NCI-H748 (cell line): ENCODE measurements around the gene PEAK1.

Experiments used
- DNase-seq: peaks from one replicate; lab custom pipeline; 2025; ENCODE audit not compliant: unreplicated experiment; lab: John Stamatoyannopoulos, UW

Gene PEAK1

GRCh38 chr15:77419836-77420609, at the start of gene PEAK1:
TSS of gene PEAK1 (minus strand) at chr15:77420104. CDS start at chr15:77181926, 238,178 bp downstream.
- DNase-seq: peak; percentile 97

GRCh38 chr15:77468896-77469295, 49.0 kb upstream of the PEAK1 start:
- DNase-seq: no peak

GRCh38 chr15:77466521-77466920, 46.6 kb upstream of the PEAK1 start:
- no peak for DNase-seq

GRCh38 chr15:77464129-77464865, 44.4 kb upstream of the PEAK1 start:
- DNase-seq: no peak

- DNase-seq: no peak
These were observed 41.6 kb upstream of the PEAK1 start for GRCh38 chr15:77461486-77461885.

GRCh38 chr15:77459031-77459430, 39.1 kb upstream of the PEAK1 start:
- no peak for DNase-seq

- no peak for DNase-seq
These were observed 38.0 kb upstream of the PEAK1 start for GRCh38 chr15:77457905-77458265.

- peak; percentile 15 for DNase-seq
These were observed 37.4 kb upstream of the PEAK1 start for GRCh38 chr15:77457191-77457904.

- DNase-seq: no peak
These were observed 36.8 kb upstream of the PEAK1 start for GRCh38 chr15:77456746-77457145.

GRCh38 chr15:77455696-77456321, 35.9 kb upstream of the PEAK1 start:
- no peak for DNase-seq

GRCh38 chr15:77454951-77455350, 35.0 kb upstream of the PEAK1 start:
- no peak for DNase-seq

GRCh38 chr15:77454265-77454664, 34.4 kb upstream of the PEAK1 start:
- DNase-seq: no peak

GRCh38 chr15:77446840-77447390, 27.0 kb upstream of the PEAK1 start:
- no peak for DNase-seq

- DNase-seq: no peak
These were observed 20.6 kb upstream of the PEAK1 start for GRCh38 chr15:77440378-77440999.

GRCh38 chr15:77437264-77437663, 17.4 kb upstream of the PEAK1 start:
- DNase-seq: no peak

- no peak for DNase-seq
These were observed 16.9 kb upstream of the PEAK1 start for GRCh38 chr15:77436822-77437221.

GRCh38 chr15:77430652-77431051, 10.7 kb upstream of the PEAK1 start:
- no peak for DNase-seq

- no peak for DNase-seq
These were observed 10.3 kb upstream of the PEAK1 start for GRCh38 chr15:77430213-77430612.

GRCh38 chr15:77426871-77427270, 7.0 kb upstream of the PEAK1 start:
- DNase-seq: no peak

GRCh38 chr15:77426377-77426776, 6.5 kb upstream of the PEAK1 start:
- DNase-seq: no peak

- no peak for DNase-seq
These were observed 5.2 kb upstream of the PEAK1 start for GRCh38 chr15:77425104-77425503.
